Adrenal gland (tissue), 5 donors: ENCODE data around the gene VWA1.
"Not testable (repeated sequence)": the region's sequence is repeated elsewhere in the genome, so short reads cannot be mapped to it uniquely, and the experiment has no call there.

Source experiments
- POLR2A ChIP-seq, 2 donors: fragments of 450-650 bp; IDR thresholded peaks; one replicate each; pipeline ENCODE4 v1.6.1; 2017; ENCODE audit warnings: antibody characterized with exemption in 2 of 2, mild to moderate bottlenecking in 2 of 2, moderate library complexity in 1 of 2
- TF ChIP-seq, protein P1 (sequence below), 6 experiments: fragments of 450-650 bp in 4 of 6; fragments of 200-600 bp in 2 of 6; sonication (generic) in 1 of 6; IDR thresholded peaks; 1 replicate in 5 of 6; 2 replicates in 1 of 6; pipeline versions ENCODE4 v1.5.1 to v1.8.0; 2016 to 2021; ENCODE audit warnings: antibody characterized with exemption in 6 of 6, mild to moderate bottlenecking in 2 of 6, moderate library complexity in 1 of 6
- donor health status: DM: no; HTN: no; CAD: no.

DNA sequence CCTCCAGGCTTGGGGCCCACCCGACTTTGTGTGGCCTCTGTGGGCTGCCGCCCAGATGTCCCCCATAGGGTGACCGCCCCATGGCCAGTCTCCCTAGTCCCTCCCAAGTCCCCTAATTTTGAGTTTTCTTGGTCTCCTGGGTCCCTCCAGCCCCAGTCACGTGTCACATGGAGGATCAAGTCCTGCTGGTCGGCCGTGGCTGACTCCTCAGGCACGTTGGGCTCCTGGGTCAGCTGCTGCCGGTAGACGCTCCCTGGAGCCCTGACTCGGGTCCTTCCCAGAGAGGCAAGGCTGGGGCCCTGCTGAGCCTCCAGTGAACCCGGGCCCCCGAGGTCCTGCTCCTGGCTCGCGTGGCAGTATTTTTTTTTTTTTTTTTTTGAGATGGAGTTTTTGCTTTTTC is 24.2 kb downstream of the VWA1 start:
- TF ChIP-seq, protein P1, sequence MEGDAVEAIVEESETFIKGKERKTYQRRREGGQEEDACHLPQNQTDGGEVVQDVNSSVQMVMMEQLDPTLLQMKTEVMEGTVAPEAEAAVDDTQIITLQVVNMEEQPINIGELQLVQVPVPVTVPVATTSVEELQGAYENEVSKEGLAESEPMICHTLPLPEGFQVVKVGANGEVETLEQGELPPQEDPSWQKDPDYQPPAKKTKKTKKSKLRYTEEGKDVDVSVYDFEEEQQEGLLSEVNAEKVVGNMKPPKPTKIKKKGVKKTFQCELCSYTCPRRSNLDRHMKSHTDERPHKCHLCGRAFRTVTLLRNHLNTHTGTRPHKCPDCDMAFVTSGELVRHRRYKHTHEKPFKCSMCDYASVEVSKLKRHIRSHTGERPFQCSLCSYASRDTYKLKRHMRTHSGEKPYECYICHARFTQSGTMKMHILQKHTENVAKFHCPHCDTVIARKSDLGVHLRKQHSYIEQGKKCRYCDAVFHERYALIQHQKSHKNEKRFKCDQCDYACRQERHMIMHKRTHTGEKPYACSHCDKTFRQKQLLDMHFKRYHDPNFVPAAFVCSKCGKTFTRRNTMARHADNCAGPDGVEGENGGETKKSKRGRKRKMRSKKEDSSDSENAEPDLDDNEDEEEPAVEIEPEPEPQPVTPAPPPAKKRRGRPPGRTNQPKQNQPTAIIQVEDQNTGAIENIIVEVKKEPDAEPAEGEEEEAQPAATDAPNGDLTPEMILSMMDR (IDR thresholded peaks at IDR 0.05) = not testable (repeated sequence)
- TF ChIP-seq POLR2A (IDR thresholded peaks at IDR 0.05) = not testable (repeated sequence)
